Measurements from ENCODE around the gene MAP3K5.

Gene MAP3K5

DNA sequence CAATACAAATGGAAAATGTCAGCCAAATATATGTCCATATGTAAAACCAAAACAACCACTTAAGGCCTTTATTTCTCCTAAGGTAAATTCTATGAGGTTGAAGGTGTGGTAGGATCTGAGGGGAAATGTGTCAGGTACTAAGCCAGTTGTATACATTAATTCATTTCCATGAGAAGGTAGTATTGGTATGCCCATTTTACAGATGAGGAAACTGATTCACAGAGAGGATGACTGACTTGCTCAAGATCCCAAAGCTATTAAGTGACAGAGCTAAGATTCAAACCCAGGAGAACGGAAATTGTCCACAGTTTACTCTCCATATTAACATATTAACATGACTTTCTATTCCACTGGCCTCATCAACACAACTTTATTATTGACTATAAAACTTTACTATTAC lies 177.9 kb downstream of the MAP3K5 start:
- no peak for DNase-seq (ENCODE audit: low spot score)
- TF ChIP-seq, protein P1, sequence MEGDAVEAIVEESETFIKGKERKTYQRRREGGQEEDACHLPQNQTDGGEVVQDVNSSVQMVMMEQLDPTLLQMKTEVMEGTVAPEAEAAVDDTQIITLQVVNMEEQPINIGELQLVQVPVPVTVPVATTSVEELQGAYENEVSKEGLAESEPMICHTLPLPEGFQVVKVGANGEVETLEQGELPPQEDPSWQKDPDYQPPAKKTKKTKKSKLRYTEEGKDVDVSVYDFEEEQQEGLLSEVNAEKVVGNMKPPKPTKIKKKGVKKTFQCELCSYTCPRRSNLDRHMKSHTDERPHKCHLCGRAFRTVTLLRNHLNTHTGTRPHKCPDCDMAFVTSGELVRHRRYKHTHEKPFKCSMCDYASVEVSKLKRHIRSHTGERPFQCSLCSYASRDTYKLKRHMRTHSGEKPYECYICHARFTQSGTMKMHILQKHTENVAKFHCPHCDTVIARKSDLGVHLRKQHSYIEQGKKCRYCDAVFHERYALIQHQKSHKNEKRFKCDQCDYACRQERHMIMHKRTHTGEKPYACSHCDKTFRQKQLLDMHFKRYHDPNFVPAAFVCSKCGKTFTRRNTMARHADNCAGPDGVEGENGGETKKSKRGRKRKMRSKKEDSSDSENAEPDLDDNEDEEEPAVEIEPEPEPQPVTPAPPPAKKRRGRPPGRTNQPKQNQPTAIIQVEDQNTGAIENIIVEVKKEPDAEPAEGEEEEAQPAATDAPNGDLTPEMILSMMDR (IDR thresholded peaks at IDR 0.05; ENCODE audit: borderline replicate concordance, control extremely low read depth, extremely low read depth, insufficient read depth, missing control alignments): no peak
- in situ Hi-C loops (cut with MboI; ENCODE audit: low sequenced_read_pairs, unreplicated experiment): no loop called here

DNA sequence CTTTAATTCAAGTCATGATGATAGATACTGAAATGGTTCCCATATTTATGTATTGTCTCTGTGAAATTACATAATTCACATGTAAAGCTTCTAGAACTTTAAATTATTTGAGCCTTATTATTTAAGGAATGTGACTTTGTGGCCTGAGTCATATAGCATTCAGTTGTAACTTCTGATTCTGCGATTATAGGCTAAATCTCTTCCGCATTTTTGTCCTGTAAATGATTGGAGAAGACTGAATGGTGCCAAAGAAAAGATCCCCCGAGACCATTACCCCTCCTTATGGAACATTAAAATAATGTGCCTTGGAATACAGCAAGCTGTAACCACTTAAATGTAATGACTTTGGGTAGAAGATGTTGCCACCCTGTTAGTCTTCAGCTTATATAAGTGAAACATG lies 178.8 kb downstream of the MAP3K5 start:
- TF ChIP-seq, protein P1 (IDR thresholded peaks at IDR 0.05; ENCODE audit: borderline replicate concordance, control extremely low read depth, extremely low read depth, insufficient read depth, missing control alignments): no peak
- no peak for DNase-seq (ENCODE audit: low spot score)
- in situ Hi-C loops (cut with MboI; ENCODE audit: low sequenced_read_pairs, unreplicated experiment): no loop called here

DNA sequence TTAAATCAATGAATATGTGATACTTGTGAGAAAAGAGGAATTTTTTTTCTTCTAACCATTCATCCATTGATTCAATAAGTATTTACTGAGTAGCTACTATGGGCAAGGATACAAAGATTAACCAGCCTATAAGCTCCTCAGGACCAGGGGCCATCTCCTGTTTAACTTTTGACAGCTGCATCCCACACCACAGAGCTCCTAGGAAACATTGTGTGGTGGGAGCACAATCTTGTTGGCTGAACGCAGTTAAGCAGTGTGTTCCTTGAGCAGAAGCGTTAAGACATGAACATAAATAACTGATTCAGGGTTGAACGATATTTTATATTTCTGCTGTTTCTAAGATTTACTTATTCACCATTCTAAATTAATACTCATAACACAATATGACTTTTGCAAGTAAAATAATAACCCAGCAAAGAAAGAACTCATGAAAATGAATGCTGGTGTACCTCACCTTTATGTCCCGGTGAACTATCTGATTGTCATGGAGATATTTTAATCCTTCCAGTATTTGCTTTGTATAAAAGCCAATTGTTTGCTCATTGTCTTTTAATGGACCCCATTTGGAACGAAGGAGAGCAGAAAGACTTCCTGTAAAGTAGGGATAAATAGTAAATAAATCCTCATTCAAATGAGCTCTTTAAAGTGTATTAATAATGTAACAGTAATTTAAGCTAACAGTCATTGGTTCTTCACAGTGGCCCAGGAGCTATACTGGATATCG lies 179.4 kb downstream of the MAP3K5 start:
- TF ChIP-seq, protein P1 (IDR thresholded peaks at IDR 0.05; ENCODE audit: borderline replicate concordance, control extremely low read depth, extremely low read depth, insufficient read depth, missing control alignments): no peak

DNA sequence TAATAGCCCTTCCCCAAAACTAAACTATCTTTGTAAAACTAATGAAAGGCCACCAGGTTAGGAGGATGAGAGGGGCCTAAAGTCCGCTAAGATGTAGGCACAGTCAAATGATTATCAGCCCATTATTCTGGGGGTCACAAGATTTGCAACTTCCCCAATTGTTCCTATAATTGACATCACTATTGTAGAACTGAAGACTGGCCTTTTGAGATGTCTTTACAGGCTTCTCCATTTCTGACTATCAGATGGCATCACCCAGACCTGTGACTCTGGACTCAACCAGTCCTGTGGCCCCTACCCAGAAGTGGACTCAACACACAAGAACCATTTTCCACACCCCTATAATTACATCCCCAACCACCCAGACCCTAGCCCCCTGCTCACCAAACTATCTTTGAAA lies 180.5 kb downstream of the MAP3K5 start:
- TF ChIP-seq, protein P1 (IDR thresholded peaks at IDR 0.05; ENCODE audit: borderline replicate concordance, control extremely low read depth, extremely low read depth, insufficient read depth, missing control alignments): no peak
- in situ Hi-C loops (cut with MboI; ENCODE audit: low sequenced_read_pairs, unreplicated experiment): no loop called here
- no peak for DNase-seq (ENCODE audit: low spot score)

More for the DNA sequence above, 179.4 kb downstream of the MAP3K5 start:
- in situ Hi-C loops (cut with MboI; ENCODE audit: low sequenced_read_pairs, unreplicated experiment): no loop called here
- DNase-seq (ENCODE audit: low spot score): no peak

DNA sequence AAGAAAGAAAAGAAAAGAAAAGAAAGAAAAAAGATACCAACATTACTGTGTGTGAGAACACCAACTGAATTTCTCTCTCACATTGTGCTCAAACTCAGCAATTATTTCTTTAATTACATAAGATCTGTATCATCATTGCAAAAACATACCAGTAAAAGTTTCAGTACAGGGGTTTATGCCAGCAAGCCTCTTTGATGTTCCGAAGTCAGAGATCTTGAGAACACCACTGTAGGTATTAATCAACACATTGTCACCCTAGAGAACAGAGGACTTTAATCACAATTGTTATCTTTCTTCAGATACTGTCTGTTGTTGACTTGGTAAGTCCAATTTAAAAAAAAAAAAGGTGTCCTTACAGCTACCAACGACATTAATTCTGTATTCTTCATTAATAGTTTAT lies 181.1 kb downstream of the MAP3K5 start:
- TF ChIP-seq, protein P1 (IDR thresholded peaks at IDR 0.05; ENCODE audit: borderline replicate concordance, control extremely low read depth, extremely low read depth, insufficient read depth, missing control alignments): no peak
- in situ Hi-C loops (cut with MboI; ENCODE audit: low sequenced_read_pairs, unreplicated experiment): no loop called here
- DNase-seq (ENCODE audit: low spot score): no peak

DNA sequence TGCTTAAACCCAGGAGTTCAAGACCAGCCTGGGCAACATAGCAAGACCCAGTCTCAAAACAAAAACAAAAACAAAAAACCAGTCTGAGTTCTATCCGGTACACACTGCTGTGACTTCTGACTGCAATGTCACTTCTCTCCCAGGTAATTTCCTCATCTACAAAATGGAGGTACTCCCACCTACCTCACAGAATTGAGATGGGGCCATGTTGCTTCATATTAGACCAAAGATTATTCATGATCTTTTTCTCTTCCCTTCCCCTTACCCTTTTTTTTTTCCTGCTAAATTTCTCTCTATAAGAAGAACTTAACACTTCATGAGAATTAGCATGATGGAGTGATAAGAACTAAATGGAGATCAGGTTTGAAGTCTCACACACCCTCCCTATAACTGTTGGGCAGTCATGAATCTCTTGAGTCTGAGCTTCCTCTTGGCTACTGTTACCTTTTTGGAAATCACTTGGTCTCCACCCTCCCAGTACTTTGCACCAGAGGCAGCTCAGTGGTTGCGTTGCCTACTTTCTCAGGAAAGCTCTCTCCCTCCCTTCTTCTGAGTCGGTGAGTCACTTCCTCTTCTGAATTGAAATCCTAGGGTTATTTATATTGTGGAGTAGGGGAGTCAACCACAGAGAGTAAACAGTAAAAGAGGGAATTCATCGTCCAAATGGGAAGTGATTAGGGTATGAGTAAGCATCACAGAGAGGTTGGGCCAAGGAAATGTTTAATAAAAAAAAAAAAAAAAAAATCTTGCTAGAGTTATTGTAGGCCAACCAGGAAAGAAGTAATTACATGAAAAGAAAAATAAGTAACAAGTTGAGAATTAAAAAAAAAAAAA lies 182.2 kb downstream of the MAP3K5 start:
- in situ Hi-C loops (cut with MboI; ENCODE audit: low sequenced_read_pairs, unreplicated experiment): no loop called here
- TF ChIP-seq, protein P1 (IDR thresholded peaks at IDR 0.05; ENCODE audit: borderline replicate concordance, control extremely low read depth, extremely low read depth, insufficient read depth, missing control alignments): no peak
- no peak for DNase-seq (ENCODE audit: low spot score)
